ENCODE measurements around the gene TCF20.

TCF20 gene

DNA sequence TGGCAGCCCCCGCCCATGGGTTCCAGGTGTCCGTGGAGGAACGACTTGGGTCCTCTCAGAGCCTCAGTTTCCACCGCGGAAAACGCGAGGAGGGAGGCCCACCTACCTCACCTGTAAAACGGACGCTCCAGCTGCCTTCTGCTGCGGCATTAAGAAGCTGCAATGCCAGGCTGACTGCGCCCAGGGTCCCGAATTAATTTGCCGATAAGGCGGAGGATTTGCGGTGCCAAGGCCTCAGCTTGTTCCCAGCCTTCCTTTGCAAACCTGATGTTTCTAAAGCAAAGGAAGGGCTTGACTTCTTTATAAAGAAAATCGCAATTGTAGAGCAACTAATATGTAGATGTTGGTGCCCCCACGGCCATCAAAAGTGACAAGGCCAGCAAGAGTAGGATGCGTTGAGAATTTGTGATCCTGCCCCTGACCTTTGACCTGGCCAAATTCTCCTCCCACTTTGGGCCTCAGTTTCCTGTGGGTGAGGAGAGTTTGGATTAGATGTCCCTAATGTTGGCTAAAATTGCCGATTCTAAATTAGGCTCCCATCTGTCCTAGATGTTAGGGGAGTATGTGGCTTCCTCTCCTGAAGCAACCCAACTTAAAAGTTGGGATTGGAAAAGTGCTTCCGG lies 849 bp upstream of the TCF20 start:
- no peak for DNase-seq
- in situ Hi-C loops (cut with HindIII; ENCODE audit: low pct_ligation_motif_present, low pct_unique_long_range_greater_than_20kb, low sequenced_read_pairs): no loop called here

DNA sequence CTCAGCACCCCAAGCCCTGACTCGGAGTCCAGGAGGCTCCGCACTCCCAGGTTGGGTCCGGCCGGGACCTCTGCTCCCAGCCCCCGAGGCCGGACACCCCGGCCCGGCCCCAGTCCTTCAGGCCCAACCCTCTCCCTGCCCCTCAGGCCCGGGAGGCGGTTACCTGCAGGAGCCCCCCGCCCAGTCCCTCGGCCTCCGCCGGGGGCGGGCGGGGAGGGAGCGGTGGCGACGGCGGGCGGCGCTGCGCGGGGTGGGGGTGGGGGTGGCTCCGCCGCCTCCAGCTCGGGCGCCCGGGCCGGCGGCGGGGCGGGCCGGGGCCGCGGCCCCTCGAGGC lies 310 bp downstream of the TCF20 start:
- in situ Hi-C loops (cut with HindIII; ENCODE audit: low pct_ligation_motif_present, low pct_unique_long_range_greater_than_20kb, low sequenced_read_pairs): no loop called here
- DNase-seq: peak; percentile 22

DNA sequence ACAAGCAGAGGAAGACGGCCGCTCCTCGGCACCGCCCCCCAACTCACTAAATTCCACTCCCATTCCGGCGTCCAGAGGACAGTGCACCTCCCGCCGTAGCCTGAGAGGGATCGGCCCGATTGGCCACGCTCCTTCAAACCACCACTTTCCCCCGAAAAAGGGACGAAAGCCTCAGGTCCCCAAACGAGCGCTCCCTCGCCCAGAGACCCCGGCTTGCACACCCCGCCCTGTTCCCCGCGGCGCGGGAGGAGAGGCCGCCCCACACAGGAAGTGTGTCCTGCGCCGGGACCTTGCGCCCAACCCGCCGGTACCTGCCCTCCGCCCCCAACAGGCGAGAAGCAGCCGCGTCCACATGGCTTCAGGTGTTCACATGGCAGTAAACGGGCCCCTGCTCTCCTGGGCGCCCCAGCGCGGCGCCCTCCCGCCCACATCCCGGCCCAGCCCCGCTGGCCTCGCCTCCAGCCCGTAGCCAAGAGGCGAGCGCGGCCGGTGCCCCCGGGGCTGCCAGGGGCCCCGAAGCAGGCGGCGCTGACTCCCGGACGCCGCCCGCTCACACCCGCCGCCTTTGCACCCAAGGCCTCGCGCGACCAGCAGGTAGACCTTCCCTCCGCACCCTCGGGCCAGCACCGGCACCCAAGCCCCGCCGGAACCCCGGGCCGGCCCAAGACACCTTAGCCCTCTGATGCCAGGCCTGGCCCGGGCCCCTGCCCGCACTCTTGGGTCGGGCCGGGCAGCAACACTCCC lies 849 bp downstream of the TCF20 start:
- DNase-seq: peak; percentile 49
- in situ Hi-C loops (cut with HindIII; ENCODE audit: low pct_ligation_motif_present, low pct_unique_long_range_greater_than_20kb, low sequenced_read_pairs): no loop called here

DNA sequence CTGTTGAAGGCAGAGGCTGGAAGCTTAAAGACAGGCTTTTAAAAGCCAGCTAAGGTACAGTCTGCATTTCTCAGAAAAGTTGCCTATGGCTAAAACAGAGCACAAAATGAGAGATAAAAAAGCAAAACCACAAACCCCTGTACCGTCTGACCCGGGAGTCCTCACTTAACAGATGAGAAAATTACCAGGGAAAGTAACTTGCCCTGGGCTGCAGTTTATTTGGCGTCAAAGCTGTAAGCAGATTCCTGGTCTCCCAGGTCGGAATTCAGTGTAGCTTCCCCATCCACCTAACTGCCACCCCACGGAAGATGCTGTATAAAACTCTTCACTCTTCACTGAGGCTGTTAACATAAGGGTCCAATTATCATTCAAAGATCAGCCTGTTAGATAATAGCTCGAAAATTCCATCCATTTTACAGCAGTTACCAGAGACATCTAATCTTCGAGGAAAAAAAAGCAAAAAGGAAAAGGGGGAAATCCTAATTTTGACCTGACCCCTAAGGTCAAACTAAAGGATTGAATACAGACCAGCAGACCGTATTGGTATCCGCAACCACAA lies 1.5 kb downstream of the TCF20 start:
- DNase-seq: no peak
- in situ Hi-C loops (cut with HindIII; ENCODE audit: low pct_ligation_motif_present, low pct_unique_long_range_greater_than_20kb, low sequenced_read_pairs): no loop called here

DNA sequence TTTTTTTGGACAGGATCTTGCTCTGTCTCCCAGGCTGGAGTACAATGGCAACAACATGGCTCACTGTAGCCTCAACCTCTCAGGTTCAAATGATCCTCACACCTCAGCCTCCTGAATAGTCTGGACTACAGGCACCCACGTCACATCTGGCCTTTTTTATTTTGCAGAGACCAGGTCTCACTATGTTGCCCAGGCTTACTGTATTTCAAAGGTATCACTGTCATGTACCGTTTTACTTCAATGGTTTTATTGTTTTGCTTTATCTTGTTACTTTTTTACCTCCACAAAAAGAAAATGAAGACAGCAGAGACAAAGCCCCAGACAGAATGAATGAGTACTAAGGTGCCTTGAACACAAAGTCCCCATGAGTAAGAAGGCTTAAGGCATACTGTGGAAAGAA lies 5.1 kb downstream of the TCF20 start:
- DNase-seq: no peak
- in situ Hi-C loops (cut with HindIII; ENCODE audit: low pct_ligation_motif_present, low pct_unique_long_range_greater_than_20kb, low sequenced_read_pairs): no loop called here

DNA sequence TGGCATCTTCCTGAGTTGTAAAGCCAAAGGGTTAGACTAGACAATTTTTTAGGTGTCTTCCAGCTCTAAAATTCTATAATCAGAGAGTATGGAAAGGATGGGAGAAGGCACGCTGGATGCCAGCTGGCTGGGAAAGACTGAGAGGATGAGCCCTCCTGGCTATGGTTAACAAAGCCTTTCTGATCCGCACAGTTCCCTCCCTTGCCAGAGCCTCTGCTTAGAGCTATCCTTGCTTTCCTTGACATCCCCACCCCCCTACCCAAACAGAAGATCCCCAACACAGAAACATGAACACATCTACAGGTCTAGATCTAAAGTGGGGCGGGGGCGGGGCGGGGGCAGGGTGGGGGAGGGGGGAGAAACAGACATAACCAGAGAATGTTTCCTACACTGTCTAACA lies 6.5 kb downstream of the TCF20 start:
- in situ Hi-C loops (cut with HindIII; ENCODE audit: low pct_ligation_motif_present, low pct_unique_long_range_greater_than_20kb, low sequenced_read_pairs): no loop called here

DNA sequence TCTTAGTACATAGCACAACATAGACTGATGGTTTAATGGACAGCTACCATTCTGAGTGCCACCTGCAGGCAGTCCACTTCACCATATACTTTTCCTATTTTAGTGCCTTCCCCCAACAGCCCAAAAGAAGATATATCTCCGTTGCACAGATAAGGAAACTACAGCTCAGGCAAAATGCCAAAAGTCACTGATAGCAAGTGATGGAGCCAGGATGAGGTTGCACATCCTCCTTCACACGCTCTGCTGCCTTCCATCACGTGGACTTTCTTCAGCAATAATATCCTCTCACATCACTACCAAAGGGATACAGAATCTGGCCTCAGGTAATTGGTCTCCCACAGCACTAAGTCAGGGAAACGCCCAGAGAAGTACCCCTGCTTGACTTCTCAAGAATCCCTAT lies 7.5 kb downstream of the TCF20 start:
- no peak for DNase-seq
- in situ Hi-C loops (cut with HindIII; ENCODE audit: low pct_ligation_motif_present, low pct_unique_long_range_greater_than_20kb, low sequenced_read_pairs): no loop called here

More for the DNA sequence above, 6.5 kb downstream of the TCF20 start:
- DNase-seq: no peak

DNA sequence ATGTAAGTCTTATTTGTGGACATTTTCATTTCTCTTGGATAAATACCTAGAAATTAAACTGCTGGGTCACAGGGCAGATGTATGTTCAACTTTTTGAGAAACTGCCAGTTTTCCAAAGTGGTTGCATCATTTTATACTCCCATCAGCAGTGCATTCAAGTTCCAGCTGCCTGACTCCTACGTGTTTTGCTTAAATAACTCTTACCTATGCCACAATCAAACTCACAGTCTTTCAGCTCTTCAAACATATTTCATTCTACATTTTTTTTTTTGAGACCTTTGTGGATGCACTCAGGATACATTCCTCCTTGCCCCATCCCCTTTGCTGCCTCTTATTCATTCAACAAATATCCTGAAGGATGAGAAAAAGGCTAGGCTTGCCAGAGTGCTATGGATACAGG lies 9.2 kb downstream of the TCF20 start:
- in situ Hi-C loops (cut with HindIII; ENCODE audit: low pct_ligation_motif_present, low pct_unique_long_range_greater_than_20kb, low sequenced_read_pairs): no loop called here
- no peak for DNase-seq

DNA sequence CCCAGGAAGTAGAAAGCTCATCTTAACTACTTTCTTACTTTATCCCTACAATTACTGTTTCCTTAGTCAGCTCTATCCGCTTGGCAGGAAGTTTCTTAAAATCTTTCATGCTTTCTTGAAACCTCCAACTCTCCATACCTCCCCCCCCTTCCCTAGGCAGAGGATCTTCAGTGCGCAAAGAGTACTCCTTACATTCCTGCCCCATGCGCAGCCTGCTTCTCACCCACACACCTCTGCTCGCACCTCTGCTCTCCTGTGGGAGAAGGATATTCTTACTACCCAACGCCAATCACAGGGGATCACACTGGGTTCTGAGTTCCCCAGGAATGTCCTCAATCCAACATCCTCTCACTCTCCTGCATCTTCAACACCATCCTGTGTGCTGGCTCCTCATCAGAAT lies 12.3 kb downstream of the TCF20 start:
- DNase-seq: no peak
- in situ Hi-C loops (cut with HindIII; ENCODE audit: low pct_ligation_motif_present, low pct_unique_long_range_greater_than_20kb, low sequenced_read_pairs): no loop called here

DNA sequence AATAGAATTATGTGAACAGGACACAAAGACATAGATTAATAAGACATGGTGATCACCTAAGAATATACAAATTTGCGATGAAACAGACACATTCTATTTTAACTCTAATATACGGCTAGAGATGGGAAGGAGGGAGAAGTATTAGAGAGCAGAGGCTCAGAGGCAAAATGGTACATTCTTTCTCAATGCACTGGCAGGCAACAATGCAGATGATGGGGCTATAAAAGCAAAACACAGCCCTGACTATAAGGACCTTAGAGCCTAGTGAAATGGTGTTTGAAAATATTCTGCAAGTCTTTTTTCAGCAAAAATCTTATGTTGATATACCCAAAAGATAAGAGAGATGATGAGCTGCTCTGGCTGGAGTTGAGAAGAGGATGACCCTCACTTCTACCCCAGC lies 13.1 kb downstream of the TCF20 start:
- in situ Hi-C loops (cut with HindIII; ENCODE audit: low pct_ligation_motif_present, low pct_unique_long_range_greater_than_20kb, low sequenced_read_pairs): no loop called here
- no peak for DNase-seq

DNA sequence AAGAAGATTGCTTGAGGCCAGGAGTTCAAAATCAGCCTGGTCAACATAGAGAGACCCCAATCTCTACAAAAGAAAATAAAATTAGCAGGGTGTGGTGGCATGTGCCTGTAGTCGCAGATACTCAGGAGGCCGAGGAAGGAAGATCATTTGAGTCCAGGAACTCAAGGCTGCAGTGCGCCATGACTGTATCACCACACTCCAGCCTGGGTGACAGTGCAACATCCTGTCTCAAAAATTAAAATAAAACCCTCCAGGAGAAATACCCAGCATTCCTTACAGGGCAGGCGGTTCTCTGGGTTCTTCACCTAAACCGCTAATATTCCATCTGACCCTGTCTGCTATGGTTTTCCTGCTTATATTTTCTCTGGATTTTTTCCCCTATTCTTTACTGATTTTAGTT lies 13.5 kb downstream of the TCF20 start:
- in situ Hi-C loops (cut with HindIII; ENCODE audit: low pct_ligation_motif_present, low pct_unique_long_range_greater_than_20kb, low sequenced_read_pairs): no loop called here
- no peak for DNase-seq

DNA sequence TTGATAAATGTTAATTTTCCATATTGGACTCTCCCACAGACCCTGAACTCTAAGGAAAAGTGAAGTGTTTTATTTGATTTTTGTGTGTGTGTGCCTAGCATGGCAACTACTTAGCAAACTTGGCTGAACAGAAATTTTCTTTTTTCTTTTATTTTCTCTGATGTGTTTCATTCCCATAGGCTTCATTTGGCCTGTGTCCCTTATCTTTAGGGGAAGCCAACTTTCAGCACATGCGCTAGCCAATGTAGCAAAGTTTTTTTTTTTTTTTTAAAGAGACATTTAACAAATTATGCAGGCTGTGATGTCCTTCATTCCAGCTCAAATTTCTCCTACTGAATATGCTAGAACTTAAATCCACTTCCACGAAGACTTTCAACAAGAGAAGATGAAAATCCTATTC lies 14.2 kb downstream of the TCF20 start:
- in situ Hi-C loops (cut with HindIII; ENCODE audit: low pct_ligation_motif_present, low pct_unique_long_range_greater_than_20kb, low sequenced_read_pairs): no loop called here
- DNase-seq: no peak

DNA sequence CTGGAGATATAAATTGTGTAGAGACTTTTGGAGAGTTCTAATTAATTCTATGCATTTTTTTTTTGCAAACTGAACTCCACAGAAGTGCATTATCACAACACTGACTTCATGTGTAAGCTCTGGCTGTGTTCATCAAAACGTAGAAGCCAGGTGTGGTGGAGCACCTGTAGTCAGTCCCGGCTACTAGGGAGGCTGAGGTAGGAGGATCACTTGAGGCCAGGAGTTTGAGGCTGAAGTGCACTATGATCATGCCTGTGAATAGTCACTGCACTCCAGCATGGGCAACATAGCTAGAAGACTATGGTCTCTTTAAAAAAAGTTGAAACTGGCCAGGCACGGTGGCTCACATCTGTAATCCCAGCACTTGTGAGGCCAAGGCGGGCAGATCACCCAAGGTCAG lies 20.6 kb downstream of the TCF20 start:
- in situ Hi-C loops (cut with HindIII; ENCODE audit: low pct_ligation_motif_present, low pct_unique_long_range_greater_than_20kb, low sequenced_read_pairs): no loop called here
- DNase-seq: no peak

DNA sequence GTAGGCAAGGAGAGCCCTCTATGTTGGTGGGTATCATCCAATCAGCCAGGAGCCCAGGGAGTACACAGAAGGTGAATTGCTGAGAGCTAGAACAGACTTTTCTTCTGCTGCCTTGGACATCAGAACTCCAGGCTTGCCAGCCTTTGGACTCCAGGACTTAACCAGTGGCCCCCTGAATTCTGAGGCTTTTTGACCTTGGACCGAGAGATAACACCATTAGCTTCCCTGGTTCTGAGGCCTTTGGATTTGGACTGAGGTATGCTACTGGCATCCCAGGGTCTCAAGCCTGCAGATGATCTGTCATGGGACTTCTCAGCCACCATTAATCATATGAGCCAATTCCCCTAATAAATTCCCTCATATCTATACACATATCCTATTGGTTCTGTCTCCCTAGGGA lies 21.5 kb downstream of the TCF20 start:
- DNase-seq: no peak
- in situ Hi-C loops (cut with HindIII; ENCODE audit: low pct_ligation_motif_present, low pct_unique_long_range_greater_than_20kb, low sequenced_read_pairs): no loop called here

DNA sequence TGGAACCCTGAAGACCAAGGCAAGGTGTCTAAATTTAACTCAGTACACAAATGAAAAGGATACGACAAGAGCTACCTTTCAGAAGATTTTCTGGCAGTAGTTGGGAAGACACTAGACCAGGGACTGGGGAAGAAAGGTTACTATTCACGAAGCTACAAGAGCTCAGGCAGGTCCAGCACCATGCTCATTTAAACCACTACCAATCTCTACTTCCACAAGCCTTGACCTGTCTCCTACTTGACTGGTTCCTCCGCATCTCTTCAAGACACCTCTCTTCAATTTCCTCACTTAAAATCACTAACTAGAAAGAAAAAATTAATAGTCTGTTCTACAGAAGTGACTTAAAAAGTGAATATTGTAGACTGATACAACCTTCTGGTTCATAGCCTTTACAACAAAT lies 22.9 kb downstream of the TCF20 start:
- in situ Hi-C loops (cut with HindIII; ENCODE audit: low pct_ligation_motif_present, low pct_unique_long_range_greater_than_20kb, low sequenced_read_pairs): no loop called here
- DNase-seq: no peak

DNA sequence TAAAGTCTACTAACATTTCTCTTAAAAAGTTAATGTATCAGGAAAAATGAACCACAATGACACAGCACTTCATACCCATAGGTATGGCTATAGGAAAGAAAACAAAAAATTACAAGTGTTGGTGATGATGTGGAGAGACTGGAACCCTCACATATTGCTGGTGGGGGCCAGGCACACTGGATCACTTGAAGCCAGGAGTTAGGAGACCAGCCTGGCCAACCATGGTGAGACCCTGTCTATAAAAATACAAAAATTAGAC lies 26.7 kb downstream of the TCF20 start:
- DNase-seq: no peak
- in situ Hi-C loops (cut with HindIII; ENCODE audit: low pct_ligation_motif_present, low pct_unique_long_range_greater_than_20kb, low sequenced_read_pairs): no loop called here

DNA sequence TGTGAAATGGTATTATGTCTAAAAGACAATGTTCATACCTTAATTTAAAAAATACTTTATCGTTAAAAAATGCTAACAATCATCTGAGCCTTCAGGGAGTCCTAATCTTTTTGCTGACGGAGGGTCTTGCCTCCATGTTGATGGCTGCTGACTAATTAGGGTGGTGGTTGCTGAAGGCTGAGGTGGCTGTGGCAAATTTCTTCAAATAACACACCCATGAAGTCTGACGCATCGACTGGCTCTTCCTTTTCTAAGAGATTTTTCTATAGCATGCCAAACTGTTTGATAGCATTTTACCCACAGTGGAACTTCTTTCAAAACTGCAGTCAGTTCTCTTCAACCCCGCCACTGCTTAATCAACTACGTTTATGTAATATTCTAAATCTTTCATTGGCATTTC lies 33.6 kb downstream of the TCF20 start:
- DNase-seq: no peak
- in situ Hi-C loops (cut with HindIII; ENCODE audit: low pct_ligation_motif_present, low pct_unique_long_range_greater_than_20kb, low sequenced_read_pairs): no loop called here

DNA sequence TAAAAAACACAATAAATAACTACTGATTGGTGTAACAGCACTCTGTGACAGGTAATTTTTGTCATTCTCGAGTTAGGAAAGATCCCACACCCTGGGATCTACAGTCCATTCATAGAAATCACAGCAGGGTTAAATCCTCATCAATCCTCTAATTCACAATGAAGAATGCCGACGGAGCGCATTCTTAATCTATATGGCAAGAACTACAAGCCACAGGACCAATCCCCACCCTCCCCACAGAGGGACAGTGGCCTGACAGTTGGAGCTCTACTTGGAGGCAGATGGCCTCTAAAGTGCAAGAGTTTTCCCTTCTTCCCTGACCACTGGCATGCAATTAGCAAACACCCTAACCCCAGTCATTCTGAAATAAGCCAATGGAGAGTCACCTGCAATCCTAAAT lies 34.2 kb downstream of the TCF20 start:
- no peak for DNase-seq
- in situ Hi-C loops (cut with HindIII; ENCODE audit: low pct_ligation_motif_present, low pct_unique_long_range_greater_than_20kb, low sequenced_read_pairs): no loop called here

DNA sequence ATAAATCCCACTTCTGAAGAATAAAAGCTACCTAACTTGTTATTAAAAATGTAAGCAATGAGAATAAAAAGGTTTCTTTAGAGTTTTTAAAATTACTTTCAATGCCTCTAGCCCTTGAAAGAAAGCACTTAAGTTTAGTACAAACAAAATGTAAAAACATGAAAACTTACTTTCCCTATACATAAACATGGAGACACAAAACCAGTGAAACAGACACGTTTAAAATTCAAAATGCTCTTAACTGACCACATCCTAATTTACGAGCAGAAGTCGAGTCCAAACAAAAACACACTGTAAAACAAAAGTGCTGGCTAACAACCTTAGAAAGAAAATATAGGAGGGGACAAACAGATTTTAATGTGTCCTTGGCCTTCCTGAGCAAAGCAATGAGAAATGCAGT lies 36.6 kb downstream of the TCF20 start:
- no peak for DNase-seq
- in situ Hi-C loops (cut with HindIII; ENCODE audit: low pct_ligation_motif_present, low pct_unique_long_range_greater_than_20kb, low sequenced_read_pairs): no loop called here

DNA sequence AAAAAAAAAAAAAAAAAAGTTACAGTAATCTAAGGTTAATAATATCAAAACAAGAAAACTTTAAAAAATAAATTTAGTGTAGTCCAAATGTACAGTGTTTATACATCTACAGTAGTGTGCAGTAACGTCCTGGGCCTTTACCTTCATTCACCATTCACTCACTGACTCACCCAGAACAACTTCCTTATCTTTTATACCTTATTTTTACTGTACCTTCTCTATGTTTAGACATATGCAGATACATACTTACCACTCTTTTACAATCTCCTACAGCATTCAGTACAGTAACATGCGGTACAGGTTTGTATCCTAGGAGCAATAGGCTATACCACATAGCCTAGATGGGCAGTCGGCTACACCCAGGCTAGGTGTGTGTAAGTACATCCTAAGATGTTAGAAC lies 38.5 kb downstream of the TCF20 start:
- no peak for DNase-seq
- in situ Hi-C loops (cut with HindIII; ENCODE audit: low pct_ligation_motif_present, low pct_unique_long_range_greater_than_20kb, low sequenced_read_pairs): no loop called here

All from ACHN (cell line).